Activated CD4-positive, CD25-positive, alpha-beta regulatory T cell treated with anti-CD3 and anti-CD28 coated beads, Interleukin-2, amount 50 U/mL, for 24 hours (primary cell): ENCODE results near the gene ZNF512B.
"Not testable (repeated sequence)": the region's sequence is repeated elsewhere in the genome, so short reads cannot be mapped to it uniquely, and the experiment has no call there.

Source experiments
- ATAC-seq, 2 donors: fragments of 150-1000 bp; cut with Tn5 transposase; one replicate each; pipeline ENCODE4 v1.10.0; 2021; ENCODE audit warnings: mild to moderate bottlenecking in 1 of 2, moderate library complexity in 1 of 2

Gene ZNF512B

GRCh38 chr20:63969838-63970713, at the start of gene ZNF512B:
ZNF512B (minus strand) TSS chr20:63969930; CDS start chr20:63967950, 1,980 bp downstream.
- peak; percentile 48 to 53 for ATAC-seq

- ATAC-seq, result no peak
Measured at GRCh38 chr20:64015635-64016034, 45.9 kb upstream of the ZNF512B start.

GRCh38 chr20:64012385-64013154, 42.8 kb upstream of the ZNF512B start:
- not testable (repeated sequence) for ATAC-seq

- ATAC-seq, result peak in 1 of 2 donors; percentile 20
Measured at GRCh38 chr20:64011366-64011779, 41.6 kb upstream of the ZNF512B start.

GRCh38 chr20:64010711-64011237, 41.0 kb upstream of the ZNF512B start:
- no peak for ATAC-seq

- peak in 1 of 2 donors; percentile 5 for ATAC-seq
Measured at GRCh38 chr20:64009811-64010387, 40.2 kb upstream of the ZNF512B start.

- ATAC-seq, result no peak
Measured at GRCh38 chr20:64006902-64007301, 37.2 kb upstream of the ZNF512B start.

GRCh38 chr20:64006490-64006889, 36.8 kb upstream of the ZNF512B start:
- ATAC-seq, result no peak

GRCh38 chr20:64005394-64005793, 35.7 kb upstream of the ZNF512B start:
- ATAC-seq, result no peak

GRCh38 chr20:64003960-64004725, 34.4 kb upstream of the ZNF512B start:
- ATAC-seq, result no peak

GRCh38 chr20:64001607-64002011, 31.9 kb upstream of the ZNF512B start:
- ATAC-seq, result no peak

GRCh38 chr20:64000906-64001305, 31.2 kb upstream of the ZNF512B start:
- no peak for ATAC-seq

- no peak for ATAC-seq
Measured at GRCh38 chr20:63982937-63983336, 13.2 kb upstream of the ZNF512B start.

- peak; percentile 65 to 68 for ATAC-seq
Measured at GRCh38 chr20:63980806-63981728, 11.3 kb upstream of the ZNF512B start, which contains the start of gene PRPF6. PRPF6 (plus strand) TSS chr20:63981132; CDS start chr20:63981246, 114 bp downstream.

GRCh38 chr20:63980317-63980805, 10.6 kb upstream of the ZNF512B start:
- ATAC-seq, result peak; percentile 30 to 46

- ATAC-seq, result peak; percentile 22 to 33
Measured at GRCh38 chr20:63979557-63980316, 10.0 kb upstream of the ZNF512B start, which contains the start of gene SAMD10. SAMD10 (minus strand) TSS chr20:63979642; CDS start chr20:63979467, 175 bp downstream.

GRCh38 chr20:63979229-63979556, 9.5 kb upstream of the ZNF512B start:
- ATAC-seq, result no peak

- ATAC-seq, result peak in 1 of 2 donors; percentile 3
Measured at GRCh38 chr20:63978319-63979228, 8.8 kb upstream of the ZNF512B start.
